GF-D8 (cell line): ENCODE results near the gene WDCP.
"Not testable (repeated sequence)": the region's sequence is repeated elsewhere in the genome, so short reads cannot be mapped to it uniquely, and the experiment has no call there.

Experiments used
- DNase-seq: peaks from one replicate; lab custom pipeline; 2025; lab: John Stamatoyannopoulos, UW

WDCP gene

DNA sequence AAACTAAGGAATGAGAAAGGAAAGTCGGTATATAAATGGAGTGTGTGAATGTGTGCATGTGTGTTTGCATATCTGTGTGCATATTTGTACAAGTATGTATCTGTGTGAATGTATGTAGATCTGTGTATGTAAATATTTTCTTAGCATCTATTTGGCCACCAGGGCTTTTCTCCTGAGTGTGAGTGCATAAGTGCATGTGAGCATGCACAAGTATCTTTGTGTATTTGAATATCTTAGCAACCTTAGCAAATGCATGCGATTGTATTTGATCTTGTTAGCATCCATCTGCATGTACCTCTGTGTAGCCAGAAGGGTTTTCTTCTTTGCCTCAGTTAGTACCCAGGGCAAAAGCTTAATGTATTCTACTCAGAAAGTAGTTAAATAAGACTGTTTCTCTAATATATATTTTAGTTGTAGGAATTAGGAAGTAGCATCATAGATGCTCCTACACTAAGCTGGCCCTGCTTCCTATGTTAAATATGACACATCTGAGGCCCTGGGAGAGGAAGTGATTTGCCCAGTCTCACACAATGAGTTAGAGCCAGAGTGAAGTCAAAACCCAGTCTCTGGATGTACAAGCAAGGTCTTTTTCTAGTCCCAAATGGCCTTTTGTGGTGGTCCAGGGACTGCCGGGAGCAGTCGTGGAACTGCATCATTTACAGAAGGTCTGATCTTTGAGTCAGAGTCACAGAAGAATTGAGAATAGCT is 11.5 kb upstream of the WDCP start:
- DNase-seq: no peak

DNA sequence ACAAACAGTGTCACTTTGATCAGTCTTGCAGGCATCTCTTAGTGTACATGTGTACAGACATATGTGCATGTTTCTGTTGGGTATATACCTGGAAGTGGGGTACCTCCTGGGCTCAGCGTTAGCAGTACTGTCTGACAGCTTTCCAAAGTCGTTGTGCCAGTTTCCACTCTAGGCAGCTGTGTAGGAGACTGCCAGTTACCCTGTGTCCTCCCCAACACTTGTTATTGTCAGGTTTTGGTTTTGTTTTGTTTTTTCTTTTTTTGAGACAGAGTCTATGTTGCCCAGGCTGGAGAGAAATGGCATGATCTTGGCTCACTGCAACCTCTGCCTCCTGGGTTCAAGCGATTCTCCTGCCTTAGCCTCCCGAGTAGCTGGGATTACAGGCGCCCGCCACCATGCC is 8.6 kb upstream of the WDCP start:
- DNase-seq: no peak

DNA sequence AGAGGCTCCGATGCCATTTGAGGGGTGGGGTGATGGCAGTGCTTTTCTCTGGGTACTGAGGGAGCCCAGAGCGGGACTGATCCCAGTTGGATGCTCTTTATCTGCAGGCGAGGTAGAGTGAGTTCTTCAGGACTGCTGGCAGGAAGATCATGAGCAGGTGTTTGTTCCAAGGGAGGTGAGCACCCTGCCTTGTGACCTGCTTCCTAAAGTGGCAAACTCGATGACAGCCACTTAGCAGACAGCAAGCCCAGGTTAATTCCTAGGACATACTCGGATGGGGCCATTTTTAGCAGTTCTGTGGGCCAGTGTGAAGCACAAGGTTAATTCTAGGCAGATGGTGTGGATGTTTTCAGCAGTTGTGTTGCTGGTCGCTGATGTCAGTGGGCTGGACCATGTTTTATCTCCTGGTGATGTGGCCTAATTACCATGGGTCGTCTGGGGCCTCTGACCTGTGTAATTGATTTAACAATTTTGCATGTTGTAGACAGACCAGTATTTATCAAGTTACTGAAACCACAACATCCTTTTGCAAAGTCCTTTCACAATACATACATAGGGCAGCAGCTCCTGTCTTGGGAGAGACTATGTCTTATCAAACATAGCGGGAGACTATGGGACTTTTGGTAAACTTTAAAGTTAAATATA is 7.3 kb upstream of the WDCP start:
- no peak for DNase-seq

DNA sequence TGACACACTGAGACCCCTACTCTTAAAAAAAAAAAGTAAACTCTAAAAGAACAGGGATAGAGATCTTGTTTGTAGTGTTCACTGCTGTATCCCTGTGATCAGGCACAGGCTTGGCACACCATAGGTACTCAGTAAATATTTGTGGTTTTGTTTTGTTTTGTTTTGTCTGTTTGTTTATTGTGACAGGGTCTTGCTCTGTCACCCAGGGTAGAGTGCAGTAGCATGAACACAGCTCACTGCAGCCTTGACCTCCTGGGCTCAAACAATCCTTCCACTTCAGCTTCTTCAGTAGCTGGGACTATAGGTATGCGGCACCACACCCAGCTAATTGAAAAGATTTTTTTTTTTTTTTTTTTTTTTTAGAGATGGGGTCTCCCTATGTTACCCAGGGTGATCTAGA is 5.8 kb upstream of the WDCP start:
- no peak for DNase-seq

DNA sequence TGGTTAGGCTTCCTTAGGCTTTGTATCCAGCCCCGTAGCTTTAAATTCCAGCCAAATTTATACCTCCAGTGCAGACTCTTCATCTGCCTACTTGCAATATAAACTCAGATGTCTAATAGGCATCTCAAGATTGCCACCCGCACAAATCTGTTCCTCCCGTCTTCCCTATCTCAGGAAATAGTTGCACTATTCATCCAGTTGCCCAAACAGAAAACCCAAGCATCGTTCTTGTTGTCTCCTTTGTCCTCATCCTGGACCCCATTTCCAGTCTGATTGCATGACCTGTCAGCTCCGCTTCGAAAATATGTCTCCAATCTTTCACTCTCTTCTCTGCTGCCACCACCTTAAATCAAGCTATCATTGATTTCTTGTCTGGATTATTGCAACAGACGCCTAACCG is 4.6 kb upstream of the WDCP start:
- no peak for DNase-seq

DNA sequence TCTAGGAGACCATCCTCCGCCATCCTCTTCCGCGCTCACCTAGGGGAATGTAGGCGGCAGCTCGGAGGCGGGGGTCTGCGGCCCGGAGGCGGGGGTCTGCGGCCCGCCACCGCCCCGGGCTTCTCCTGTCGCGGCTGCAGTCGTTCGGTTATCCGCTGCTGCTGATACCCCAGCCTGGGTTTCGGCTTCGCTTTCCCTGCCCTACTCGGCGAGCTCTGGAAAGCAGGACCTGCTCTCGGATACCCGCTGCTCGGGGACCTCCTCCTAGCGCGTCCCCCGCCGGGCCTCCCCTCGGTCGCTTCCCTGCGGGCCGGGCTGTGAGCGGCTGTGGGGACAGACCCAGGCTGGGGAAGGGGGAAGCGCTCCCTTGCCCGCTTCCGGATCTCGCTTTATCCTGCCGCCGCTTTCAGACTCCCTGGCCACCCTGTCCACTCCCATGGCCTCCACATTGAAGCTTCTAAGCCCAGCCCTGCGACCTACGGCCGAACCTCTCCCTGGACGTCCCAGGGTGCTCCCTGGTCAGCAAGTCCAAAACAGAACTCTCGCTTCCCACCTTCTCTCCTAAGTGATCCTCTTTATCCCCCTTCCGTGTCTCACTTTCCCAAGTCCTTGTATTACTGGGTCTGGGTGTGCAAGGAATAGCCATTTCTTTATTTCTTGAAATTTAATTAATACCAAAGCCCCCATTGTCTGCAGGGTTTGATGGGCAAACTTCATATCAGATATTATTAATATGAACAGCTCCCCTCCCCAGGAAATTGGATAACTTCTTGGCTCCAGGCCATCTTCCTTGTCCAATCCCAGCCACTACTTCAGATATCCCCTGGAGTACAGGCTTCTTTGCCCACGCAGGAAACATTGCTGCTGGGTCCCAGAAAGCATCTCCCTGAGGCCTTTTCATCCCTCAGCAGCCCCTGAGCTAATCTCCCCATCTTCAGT is 3.1 kb upstream of the WDCP start:
- DNase-seq: no peak

DNA sequence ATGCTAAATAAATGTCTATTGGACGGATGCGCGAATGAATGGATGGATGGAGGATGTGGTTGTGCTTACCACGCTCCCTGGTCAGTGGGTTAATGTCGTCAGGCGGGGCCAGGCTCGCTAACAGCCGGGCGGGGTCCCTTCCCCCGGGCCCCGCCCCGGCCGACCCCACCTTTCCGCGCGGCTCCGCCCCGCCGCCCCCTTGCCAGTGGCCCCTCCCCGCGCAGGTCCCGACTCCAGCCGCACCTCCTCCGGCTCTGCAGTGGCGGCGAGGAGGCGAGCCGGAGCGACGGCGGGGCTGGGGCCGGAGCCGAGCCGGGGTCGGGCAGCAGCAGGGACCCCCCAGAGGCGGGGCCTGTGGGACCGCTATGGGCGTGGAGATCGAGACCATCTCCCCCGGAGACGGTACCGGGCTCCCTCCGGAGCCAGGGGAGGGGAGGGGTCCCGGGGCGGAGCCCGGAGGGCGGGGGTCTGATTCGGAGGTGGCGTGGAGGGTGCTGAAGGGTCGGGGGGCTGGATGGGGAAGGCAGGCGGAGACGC is 2.4 kb upstream of the WDCP start, which contains the start of gene FKBP1B:
Gene FKBP1B (plus strand): TSS at position 257 of the 537 bp plus-strand sequence. CDS start 109 bp downstream, at position 366.
- DNase-seq: no peak

DNA sequence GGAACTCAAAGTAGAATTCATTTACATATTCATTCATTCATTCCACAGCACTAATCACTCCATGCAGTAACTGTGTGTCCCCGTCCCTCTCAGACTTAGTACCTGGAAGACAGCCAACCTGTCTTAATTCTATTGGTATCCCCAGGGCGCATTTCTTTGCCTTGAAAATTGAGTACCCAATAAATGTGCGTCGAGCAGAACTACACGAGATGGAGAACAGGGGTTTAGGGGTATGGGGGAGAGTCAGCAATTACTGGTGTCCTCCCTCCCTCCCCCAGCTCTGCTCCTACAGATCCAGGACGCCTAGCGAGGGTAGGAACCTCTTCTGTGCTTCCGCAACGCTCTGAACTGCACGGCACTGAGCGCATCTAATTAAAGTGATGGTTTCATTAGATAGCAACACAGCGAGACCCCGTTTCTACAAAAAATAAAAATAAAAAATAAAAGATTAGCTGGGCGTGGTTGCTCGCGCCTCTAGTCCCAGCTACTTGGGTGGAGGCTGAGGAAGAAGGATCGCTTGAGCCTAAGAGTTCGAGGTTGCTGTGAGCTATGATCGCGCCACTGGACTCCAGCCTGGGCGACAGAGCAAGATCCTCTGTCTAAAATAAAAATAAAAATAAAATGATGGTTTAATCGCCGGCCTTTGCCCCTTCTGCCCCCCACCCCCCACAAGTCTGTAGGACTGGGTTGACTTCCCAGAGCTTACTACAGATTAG is 1.7 kb upstream of the WDCP start:
- DNase-seq: no peak

DNA sequence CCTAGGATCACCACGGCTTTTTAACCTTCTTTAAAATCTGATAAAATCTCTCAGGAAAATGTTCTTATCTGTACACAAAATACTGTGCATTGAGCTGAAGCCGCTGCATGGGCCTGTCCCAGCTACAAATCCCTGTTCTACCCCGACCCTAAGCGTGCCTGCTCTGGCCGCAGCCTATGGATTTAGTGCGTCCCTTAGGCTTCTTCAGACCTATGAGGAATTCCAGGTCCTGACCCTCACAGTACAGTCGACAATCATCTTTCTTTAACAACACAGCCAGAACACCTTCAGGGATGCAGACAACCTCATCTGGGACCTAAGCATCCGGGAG is 477 bp upstream of the WDCP start:
- DNase-seq: no peak

DNA sequence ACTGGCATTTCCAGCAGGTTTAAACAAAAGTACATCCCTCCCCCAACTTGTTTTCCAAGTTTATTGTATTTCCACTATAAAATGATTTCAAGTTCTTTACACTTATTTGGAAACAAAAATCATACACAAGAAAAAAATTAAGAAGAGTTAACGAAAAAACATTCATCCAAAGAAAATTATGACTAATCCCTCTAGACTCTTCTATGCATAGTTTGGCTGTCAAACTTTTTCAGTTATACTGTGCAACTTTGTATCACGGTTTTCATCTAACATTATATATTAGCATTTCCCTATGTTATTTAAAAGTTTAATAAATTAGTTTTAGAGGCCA is 627 bp downstream of the WDCP start:
- no peak for DNase-seq

DNA sequence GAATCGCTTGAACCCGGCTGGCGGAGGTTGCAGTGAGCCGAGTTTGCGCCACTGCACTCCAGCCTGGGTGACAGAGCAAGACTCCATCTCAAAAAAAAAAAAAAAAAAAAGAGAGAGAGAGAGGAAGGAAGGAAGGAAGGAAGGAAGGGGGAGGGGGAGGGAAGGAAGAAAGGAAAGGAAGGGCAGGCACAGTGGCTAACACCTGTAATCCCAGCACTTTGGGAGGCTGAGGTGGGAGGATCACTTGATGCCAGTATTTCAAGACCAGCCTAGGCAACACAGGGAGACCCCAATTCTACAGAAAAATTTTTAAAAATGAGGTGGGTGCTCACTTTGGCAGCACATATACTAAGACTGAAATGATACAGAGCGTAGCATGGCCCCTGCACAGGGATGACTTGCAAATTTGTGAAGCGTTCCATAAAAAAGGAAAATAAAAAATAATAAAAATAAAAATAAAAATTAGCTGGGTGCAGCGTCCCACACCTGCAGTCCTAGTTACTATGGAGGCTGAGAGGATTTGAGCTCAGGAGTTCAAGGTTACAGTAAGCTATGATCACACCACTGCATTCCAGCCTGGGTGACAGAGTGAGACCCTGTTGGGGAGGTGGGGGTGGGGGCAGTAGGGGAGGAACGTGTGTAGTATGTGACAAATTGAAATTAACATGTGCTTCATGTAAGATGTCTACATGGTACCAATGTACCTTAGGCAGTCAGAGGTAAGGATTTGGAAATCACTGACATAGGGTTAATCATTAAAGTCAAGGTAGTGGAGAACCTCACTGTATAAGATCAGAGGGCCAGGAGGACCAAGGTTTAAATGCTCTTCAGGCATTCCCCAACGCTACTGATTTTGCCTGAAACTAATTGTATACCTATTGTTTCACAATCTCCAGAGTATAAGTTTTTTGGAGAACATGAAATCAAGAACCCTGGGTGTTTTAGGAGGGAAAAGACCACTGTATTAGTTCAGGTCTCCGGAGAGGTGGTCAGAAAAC is 1.4 kb downstream of the WDCP start:
- DNase-seq: no peak

DNA sequence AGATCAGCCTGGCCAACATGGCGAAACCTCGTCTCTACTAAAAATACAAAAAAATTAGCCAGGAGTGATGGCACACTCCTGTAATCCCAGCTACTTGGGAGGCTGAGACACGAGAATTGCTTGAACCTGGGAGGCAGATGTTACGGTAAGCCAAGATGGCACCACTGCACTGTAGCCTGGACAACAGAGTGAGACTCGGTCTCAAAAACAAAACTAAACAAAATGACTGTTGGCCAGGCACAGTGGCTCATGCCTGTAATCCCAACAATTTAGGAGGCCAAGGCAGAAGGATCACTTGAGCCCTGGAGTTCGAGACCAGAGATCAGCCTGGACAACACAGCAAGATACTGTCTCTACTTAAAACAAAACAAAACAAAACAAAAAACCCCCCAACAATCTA is 4.1 kb downstream of the WDCP start:
- DNase-seq: not testable (repeated sequence)

DNA sequence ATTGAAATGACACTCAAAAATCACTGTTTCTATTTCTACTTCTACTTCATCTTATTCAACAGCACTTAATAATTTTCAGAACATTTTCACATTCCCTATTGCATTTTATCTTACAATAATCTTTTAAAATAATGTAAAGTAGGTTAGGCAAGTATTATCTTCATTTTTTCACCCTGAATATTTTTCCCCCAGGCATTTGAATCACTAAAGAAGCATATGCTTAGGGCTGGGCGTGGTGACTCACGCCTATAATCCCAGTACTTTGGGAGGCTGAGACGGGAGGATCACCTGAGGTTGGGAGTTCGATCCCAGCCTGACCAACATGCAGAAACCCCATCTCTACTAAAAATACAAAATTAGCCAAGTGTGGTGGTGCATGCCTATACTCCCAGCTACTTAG is 6.7 kb downstream of the WDCP start:
- no peak for DNase-seq

DNA sequence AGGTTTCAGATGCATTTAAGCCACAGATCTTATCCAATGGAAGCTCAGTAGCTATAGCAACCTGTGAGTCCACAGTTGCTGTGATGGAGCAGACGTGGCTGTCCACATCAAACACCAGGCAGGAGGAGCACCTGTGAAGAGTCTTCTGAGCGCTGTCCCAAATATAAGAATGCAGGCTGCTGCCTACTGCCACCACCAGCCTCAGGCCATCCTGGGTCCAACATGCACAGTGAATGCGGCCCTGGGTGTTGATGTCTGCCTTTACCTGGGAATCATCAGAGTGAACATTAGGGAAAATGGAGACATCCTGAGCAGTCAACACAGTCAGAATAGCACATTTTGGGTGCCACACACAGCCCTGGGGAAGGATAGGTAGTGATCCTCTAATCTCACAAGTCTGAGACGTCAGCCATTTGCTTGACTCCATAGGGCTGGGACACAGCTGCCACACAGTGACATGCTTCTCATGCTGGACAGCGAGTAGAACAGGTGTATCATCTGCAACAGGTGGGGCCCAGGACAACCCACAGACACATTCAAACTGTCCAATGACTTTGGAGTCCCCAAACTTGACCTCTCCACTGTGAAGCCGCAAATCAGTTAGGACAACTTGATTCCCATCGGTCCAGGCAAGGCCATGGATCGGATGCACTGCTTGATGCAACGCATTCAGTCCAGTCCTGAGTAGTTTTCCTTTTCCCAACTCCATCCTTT is 8.2 kb downstream of the WDCP start:
- DNase-seq: no peak

DNA sequence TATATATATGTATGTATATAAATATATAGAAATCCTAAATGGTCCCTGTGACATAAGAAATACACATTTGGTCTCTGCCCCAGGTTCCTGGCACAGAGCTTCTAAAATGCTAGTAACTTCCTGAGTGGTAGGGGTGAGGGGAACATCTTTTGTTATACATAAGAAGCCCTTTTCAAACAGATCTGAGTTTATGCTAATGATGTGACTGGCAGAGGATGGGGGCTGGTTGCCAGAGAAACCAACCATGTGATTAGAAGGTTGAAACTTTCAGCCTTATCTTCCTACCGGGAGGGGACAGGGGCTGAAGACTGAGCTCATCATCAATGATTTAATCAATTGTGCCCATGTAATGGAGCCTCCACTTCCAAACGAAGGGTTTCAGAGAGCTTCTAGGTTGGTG is 21.0 kb downstream of the WDCP start:
- DNase-seq: no peak

DNA sequence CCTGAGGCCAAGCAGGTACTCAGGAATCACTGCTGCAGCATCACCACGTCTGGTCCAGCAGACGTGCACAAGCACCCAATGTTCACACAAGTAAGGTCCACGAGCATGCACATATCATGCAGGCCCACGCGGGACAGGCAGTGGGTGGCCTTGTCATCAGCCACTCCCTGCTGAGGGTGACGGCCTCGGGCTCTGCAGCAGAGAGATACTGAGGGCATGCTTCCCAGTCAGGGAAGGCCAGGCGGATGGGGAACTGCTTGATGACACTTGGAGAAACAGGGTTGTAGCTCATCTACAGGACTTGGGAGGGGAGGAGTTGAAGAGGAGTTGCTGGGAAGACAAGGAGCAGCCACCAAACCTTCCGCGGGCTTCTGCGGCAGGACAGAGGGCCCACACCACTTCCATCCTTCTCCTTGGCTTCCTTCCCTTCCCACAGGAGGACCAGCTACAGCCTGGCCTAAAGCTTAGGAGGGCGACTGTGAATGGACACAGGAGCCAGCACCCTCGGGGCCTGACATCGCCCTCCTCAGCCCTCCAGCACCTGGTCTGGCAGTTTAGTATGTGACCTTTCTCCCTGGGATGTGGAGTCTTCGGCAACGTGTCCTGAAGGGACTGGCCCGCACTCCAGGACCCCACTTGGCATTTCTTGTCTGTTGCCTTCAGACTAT is 22.1 kb downstream of the WDCP start:
- DNase-seq: no peak

DNA sequence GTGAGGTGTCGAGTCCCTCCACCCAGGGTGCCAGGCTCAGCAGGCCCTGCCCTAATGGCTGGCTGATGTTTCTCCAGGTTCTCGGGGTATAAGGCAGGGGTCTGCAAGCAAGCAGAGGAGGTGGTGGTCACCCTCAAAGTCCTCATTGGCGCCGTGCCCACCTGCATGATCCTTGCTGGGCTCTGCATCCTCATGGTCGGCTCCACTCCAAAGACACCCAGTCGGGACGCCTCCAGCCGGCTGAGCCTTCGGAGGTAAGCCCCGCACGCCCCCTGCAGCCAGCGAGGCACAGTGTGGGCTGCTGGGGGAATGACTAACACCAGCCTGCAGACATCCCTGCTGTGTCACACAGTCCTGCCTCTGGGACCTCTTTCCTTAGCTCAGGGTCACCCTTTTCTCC is 23.2 kb downstream of the WDCP start:
- DNase-seq: no peak

DNA sequence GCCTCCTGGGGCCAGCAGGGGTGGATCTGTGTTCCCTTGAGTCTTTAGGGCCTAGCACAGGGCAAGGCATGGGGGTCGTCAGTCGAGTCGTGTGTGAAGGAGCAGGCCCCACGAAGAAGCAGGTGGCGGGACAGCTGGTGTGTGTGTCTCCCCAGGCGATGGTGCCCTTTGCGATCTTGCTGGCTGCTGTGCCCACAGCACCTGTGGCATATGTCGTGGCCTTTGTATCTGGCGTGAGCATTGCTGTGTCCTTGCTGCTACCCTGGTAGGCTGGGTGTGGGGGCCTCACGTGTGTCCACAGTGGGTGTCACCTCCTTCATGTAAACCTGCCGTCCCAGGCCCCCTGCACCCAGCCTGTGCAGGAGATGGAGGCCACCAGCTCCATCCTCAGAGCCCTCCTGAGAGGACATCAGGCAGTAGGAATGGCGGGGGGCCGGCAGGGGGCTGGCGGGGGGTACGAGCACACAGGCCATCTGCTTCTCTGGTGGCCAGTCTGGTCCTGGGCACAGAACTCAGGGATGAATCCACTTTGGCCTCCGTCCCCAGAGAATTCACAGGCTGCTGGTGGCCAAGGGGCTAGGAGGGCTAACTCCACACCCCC is 24.1 kb downstream of the WDCP start:
- DNase-seq: no peak

DNA sequence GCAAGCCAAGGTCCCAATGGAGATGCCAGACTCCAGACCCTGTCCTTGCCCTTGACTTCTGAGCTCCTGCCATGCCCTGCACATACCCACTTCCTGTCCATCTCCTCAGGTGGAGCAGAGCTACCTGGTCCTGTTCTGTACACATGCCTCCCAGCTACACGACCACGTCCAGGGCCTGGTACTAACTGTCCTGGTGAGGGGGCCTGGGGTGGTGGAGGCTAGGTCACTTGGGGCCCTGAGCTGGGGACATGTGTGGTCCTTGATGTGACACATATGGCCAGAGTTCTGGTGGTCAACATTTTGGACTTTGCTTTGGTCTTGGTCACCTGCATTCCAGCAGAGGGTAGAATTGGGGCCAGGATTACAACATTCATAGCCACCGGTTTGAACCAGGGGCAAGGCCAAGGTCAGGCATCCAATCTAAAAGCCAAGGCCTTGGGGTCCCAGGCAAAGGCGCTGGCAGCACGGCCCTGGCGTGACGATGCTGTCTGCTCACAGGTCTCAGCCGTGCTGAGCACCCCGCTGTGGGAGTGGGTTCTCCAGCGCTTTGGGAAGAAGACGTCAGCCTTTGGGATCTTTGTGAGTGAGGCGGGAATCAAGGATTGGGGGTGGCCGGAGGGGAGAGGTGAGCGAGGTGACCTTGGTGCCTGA is 24.7 kb downstream of the WDCP start:
- DNase-seq: no peak
